ENCODE results near the gene ZP2. TPM values are rescaled to one million over a fixed set of nuclear protein-coding genes. Genes with fewer than 3 reads are reported as not detected.

ZP2 gene
- total and polyA plus RNA-seq, 9 of the 15 experiments (the other 6 are each of a cell fraction or from before 2014, with no cell fraction given): not detected

GRCh38 chr16:21227866-21228265 is 16.5 kb upstream of the ZP2 start:
- intact Hi-C loops (cut with micrococcal nuclease): loop anchor here (5.0 kb wide), 1 partner anchor 49 kb away; the partner anchor contains the start of gene CRYM

More at GRCh38 chr16:21227866-21228265, 16.5 kb upstream of the ZP2 start:
- ChIA-PET CTCF (ENCODE audit: low intra/inter-chr PET ratio) (no interaction called here), POLR2A (interaction anchor here (1.0 kb wide), 1 partner anchor 28 kb away, joined by 4 read pairs; no protein-coding TSS in a partner anchor)
- ATAC-seq (no peak), FAIRE-seq (no peak), DNase-seq (ENCODE audit: extremely low read depth in 1 of 4, low spot score in 3 of 4) (no peak)
- Histone ChIP-seq H3K4me2 (ENCODE audit: insufficient read depth, low read length) (no peak overlapping the region), H3K79me2 (ENCODE audit: control insufficient read depth, insufficient read depth, low read length) (no peaks in the 10 kb centered on the region), H3K4me3 (no peak overlapping the region), H3K9me3 (replicated peaks; ENCODE audit: control insufficient read depth, insufficient read depth, low read depth, low read length) (no peaks in the 10 kb centered on the region), H3K27me3 (ENCODE audit: control insufficient read depth in 2 of 2, insufficient read depth in 2 of 2, low read length in 2 of 2) (peaks cover 2 to 5% of the 10 kb centered on the region in 2 experiments; a peak in 4 of 5 replicates), H3K9ac (ENCODE audit: insufficient read depth in 1 of 2, low read depth in 2 of 2, low read length in 2 of 2) (no peak overlapping the region), H3K36me3 (ENCODE audit: control insufficient read depth, insufficient read depth, low read length) (no peaks in the 10 kb centered on the region), H3K27ac (ENCODE audit: extremely low read depth, low read depth, low read length) (no peak overlapping the region), H3K9me1 (ENCODE audit: control insufficient read depth, insufficient read depth, low read length) (no peaks in the 10 kb centered on the region), H4K20me1 (replicated peaks; ENCODE audit: control insufficient read depth, insufficient read depth, low read length) (no peaks in the 10 kb centered on the region), H3K4me1 (replicated peaks in 1 of 2; ENCODE audit: control insufficient read depth in 2 of 2, insufficient read depth in 2 of 2, low read length in 2 of 2) (peaks cover 3 to 7% of the 10 kb centered on the region in 2 experiments; a peak in 2 of 5 replicates), H2AFZ (ENCODE audit: low read depth, low read length) (no peak overlapping the region)
- TF ChIP-seq ZNF436 (CRISPR knock-in tag; IDR thresholded peaks at IDR 0.05) (no peak), ZMIZ1 (IDR thresholded peaks at IDR 0.05; ENCODE audit: low read depth in 2 of 2, low read length in 2 of 2) (no peak), CREB3 (tag; conservative IDR thresholded peaks at IDR 0.05; ENCODE audit: low read depth) (no peak), ZNF232 (CRISPR knock-in tag; IDR thresholded peaks at IDR 0.05) (no peak), KDM2B (CRISPR knock-in tag; IDR thresholded peaks at IDR 0.05) (no peak), E2F3 (CRISPR knock-in tag; IDR thresholded peaks at IDR 0.05) (no peak), SMC3 (conservative IDR thresholded peaks at IDR 0.05; ENCODE audit: insufficient read depth, low read depth, low read length) (no peak), HCFC1 (IDR thresholded peaks at IDR 0.05; ENCODE audit: low read depth, low read length) (no peak), ZNF79 (CRISPR knock-in tag; IDR thresholded peaks at IDR 0.05; ENCODE audit: low read depth) (no peak), MXI1 (IDR thresholded peaks at IDR 0.05; ENCODE audit: low read depth, low read length) (no peak), ZKSCAN8 (CRISPR knock-in tag; IDR thresholded peaks at IDR 0.05) (no peak), ZNF589 (CRISPR knock-in tag; IDR thresholded peaks at IDR 0.05; ENCODE audit: low read depth) (no peak), ZNF830 (CRISPR knock-in tag; IDR thresholded peaks at IDR 0.05) (no peak), PHB (CRISPR knock-in tag; IDR thresholded peaks at IDR 0.05) (no peak), THAP12 (CRISPR knock-in tag; IDR thresholded peaks at IDR 0.05) (no peak), ZNF224 (CRISPR knock-in tag; IDR thresholded peaks at IDR 0.05) (no peak)
- in situ Hi-C loops (cut with MboI): no loop called here
- no TSS peak for BruUV-seq (replicated peaks)
